ENCODE measurements around the gene CD4. TPM values are rescaled to one million over a fixed set of nuclear protein-coding genes. Genes with fewer than 3 reads are reported as not detected.

Gene CD4
- total RNA-seq, 2 donors from 2014 or later: 22.3 to 25.0 TPM

DNA sequence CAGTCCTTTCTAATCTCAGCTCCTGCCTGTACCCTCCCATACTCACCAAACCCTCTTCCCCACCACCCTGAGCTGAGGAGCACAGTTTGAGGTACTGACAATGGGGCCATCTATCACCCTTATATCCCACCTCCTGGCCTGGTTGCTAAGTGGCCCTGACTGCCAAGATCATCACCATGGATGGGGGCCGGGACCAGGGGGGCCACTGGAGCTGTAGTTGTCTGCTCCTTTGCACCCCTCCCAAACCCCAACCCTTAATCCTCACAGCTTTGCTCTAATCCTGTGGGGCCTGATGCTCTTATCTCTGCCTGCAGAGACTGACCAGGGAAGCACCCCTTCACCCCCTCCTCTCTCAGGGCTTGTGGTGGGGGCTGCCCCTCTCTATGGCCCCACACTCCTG lies 51.0 kb downstream of the CD4 start:
- H3K36me3 ChIP-seq: peaks cover 37% of the 10 kb centered on the region
- DNase-seq (ENCODE audit: low spot score) (no peak), ATAC-seq (ENCODE audit: insufficient number of reproducible peaks, low FRiP score, low read depth) (no peak)

GRCh38 chr12:6840761-6841515 lies 51.6 kb downstream of the CD4 start, which contains the start of gene GNB3:
Gene GNB3 (plus strand): TSS chr12:6840925. CDS start chr12:6841288, 363 bp downstream.
- Histone ChIP-seq H3K9me3 (no peaks in the 10 kb centered on the region), H3K27ac (no peak within 1 kb of the TSS), H3K4me1 (ENCODE audit: control insufficient read depth in 1 of 2, low read depth in 2 of 2) (no peaks in the 10 kb centered on the region), H3K36me3 (peaks cover 40% of the 10 kb centered on the region), H3K27me3 (replicated peaks; ENCODE audit: insufficient read depth) (no peaks in the 10 kb centered on the region), H3K4me3 (no peak within 1 kb of the TSS)
- ATAC-seq (ENCODE audit: insufficient number of reproducible peaks, low FRiP score, low read depth) (no peak), DNase-seq (ENCODE audit: low spot score) (no peak)
- no peak for TF ChIP-seq CTCF (IDR thresholded peaks at IDR 0.05)

More for the DNA sequence above, 51.0 kb downstream of the CD4 start:
- H3K9me3 ChIP-seq: no peaks in the 10 kb centered on the region
- H3K4me3 ChIP-seq: no peak overlapping the region
- no peaks in the 10 kb centered on the region for H3K4me1 ChIP-seq (ENCODE audit: control insufficient read depth in 1 of 2, low read depth in 2 of 2)
- no peak for TF ChIP-seq CTCF (IDR thresholded peaks at IDR 0.05)
- no peaks in the 10 kb centered on the region for H3K27me3 ChIP-seq (replicated peaks; ENCODE audit: insufficient read depth)
- H3K27ac ChIP-seq: no peak overlapping the region

DNA sequence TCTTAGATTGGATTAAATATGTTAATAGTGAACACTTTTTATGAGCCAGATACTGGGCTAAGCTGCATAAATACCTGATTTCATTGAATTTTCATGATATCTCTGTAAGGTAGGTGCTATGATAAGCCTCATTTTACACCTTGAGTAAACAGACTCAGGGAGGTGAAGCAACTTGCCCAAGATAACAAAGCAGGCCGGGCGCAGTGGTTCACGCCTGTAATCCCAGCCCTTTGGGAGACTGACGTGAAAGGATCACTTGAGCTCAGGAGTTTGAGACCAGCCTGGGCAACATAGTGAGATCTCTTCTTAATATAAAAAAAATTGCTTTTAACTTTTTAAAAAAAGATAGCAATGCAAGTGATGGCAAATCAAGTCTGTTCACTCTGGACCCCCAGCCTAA lies 52.7 kb downstream of the CD4 start:
- Histone ChIP-seq H3K36me3 (peaks cover 37% of the 10 kb centered on the region), H3K4me3 (no peak overlapping the region), H3K9me3 (no peaks in the 10 kb centered on the region), H3K4me1 (ENCODE audit: control insufficient read depth in 1 of 2, low read depth in 2 of 2) (no peaks in the 10 kb centered on the region), H3K27ac (no peak overlapping the region), H3K27me3 (replicated peaks; ENCODE audit: insufficient read depth) (no peaks in the 10 kb centered on the region)
- no peak for TF ChIP-seq CTCF (IDR thresholded peaks at IDR 0.05)
- ATAC-seq (ENCODE audit: insufficient number of reproducible peaks, low FRiP score, low read depth) (no peak), DNase-seq (ENCODE audit: low spot score) (no peak)

DNA sequence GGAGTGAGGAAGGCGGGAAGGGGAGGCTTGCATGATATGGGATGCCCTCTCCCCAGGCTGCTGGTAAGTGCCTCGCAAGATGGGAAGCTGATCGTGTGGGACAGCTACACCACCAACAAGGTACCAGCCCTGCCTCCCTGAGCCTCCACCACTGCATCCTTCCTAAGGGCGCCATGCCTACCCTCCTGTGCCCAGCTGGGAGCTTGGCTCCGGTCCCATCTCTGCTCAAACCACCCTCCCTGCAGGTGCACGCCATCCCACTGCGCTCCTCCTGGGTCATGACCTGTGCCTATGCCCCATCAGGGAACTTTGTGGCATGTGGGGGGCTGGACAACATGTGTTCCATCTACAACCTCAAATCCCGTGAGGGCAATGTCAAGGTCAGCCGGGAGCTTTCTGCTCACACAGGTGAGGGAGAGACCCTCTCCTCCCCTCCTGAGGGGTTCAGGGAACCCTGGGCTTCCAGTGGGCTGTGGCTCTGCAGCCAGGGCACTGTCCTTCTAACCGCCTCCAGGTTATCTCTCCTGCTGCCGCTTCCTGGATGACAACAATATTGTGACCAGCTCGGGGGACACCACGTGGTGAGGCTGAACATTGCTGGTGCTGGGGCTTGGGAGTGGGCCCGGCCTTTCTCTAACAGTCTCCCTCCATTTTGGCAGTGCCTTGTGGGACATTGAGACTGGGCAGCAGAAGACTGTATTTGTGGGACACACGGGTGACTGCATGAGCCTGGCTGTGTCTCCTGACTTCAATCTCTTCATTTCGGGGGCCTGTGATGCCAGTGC lies 54.0 kb downstream of the CD4 start:
- Histone ChIP-seq H3K4me3 (no peak overlapping the region), H3K36me3 (peaks cover 26% of the 10 kb centered on the region), H3K4me1 (ENCODE audit: control insufficient read depth in 1 of 2, low read depth in 2 of 2) (no peaks in the 10 kb centered on the region), H3K27me3 (replicated peaks; ENCODE audit: insufficient read depth) (no peaks in the 10 kb centered on the region), H3K9me3 (no peaks in the 10 kb centered on the region), H3K27ac (no peak overlapping the region)
- TF ChIP-seq CTCF (IDR thresholded peaks at IDR 0.05): no peak
- DNase-seq (ENCODE audit: low spot score) (no peak), ATAC-seq (ENCODE audit: insufficient number of reproducible peaks, low FRiP score, low read depth) (no peak)

- H3K27me3 ChIP-seq (replicated peaks; ENCODE audit: insufficient read depth): no peaks in the 10 kb centered on the region
- H3K4me1 ChIP-seq (ENCODE audit: control insufficient read depth in 1 of 2, low read depth in 2 of 2): no peaks in the 10 kb centered on the region
- H3K36me3 ChIP-seq: peaks cover 12% of the 10 kb centered on the region
- ATAC-seq (ENCODE audit: insufficient number of reproducible peaks, low FRiP score, low read depth) (no peak), DNase-seq (ENCODE audit: low spot score) (no peak)
- no peak for TF ChIP-seq CTCF (IDR thresholded peaks at IDR 0.05)
- H3K27ac ChIP-seq: no peak overlapping the region
- H3K9me3 ChIP-seq: no peaks in the 10 kb centered on the region
- no peak overlapping the region for H3K4me3 ChIP-seq
These were observed 56.1 kb downstream of the CD4 start for GRCh38 chr12:6845395-6845794.

Data from thoracic aorta (tissue), 2 donors.